ENCODE results near the gene CGB5.

DNA sequence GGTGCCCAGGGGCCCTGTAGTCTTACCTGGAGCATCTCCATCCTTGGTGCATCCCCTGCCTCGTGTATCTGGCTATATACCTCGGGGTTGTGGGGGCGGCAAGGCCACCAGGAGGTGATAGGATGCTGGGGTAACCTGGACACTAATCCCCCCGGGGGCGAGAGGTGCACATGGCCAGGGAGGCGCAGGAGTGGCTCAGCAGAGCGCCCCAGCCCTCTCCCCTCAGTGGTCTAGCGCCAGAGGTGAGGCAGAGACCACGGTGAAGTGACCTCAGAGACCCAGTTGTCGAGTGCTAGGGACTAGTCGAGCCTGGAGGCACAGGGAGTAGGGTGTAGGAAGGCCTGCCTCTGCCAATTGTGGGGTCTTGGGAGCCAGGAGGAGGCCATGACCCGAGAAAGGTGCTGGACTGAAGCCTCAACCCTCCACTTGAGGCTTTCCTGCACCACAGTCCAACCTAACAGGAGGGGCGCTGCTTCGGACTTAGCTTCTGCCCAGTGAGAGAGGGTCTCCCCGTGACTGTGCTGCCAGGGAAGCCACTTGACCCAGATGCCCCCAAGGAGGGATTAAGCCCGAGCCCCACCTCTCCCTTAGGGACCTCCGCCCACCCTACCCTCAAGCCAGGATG is 26.5 kb upstream of the CGB5 start, which contains the start of gene LHB:
- TF ChIP-seq ARNT (IDR thresholded peaks at IDR 0.05): no peak
- TF ChIP-seq FOXK2 (IDR thresholded peaks at IDR 0.05): no peak
- no peak for TF ChIP-seq ELF4 (IDR thresholded peaks at IDR 0.05)
- TF ChIP-seq TARDBP (IDR thresholded peaks at IDR 0.05): no peak
- no peak for TF ChIP-seq SP1 (IDR thresholded peaks at IDR 0.05)
- TF ChIP-seq BHLHE40 (IDR thresholded peaks at IDR 0.05; ENCODE audit: borderline replicate concordance): no peak
- no peak for TF ChIP-seq SUZ12 (IDR thresholded peaks at IDR 0.05)
- no peak for TF ChIP-seq ZNF384 (IDR thresholded peaks at IDR 0.05)
- TF ChIP-seq NFRKB (IDR thresholded peaks at IDR 0.05): no peak
- no peak for TF ChIP-seq HDGF (IDR thresholded peaks at IDR 0.05; ENCODE audit: borderline replicate concordance)
- no peak for TF ChIP-seq CTBP1 (IDR thresholded peaks at IDR 0.05; ENCODE audit: borderline replicate concordance)
- no peak for TF ChIP-seq FOXM1 (IDR thresholded peaks at IDR 0.05; ENCODE audit: borderline replicate concordance)
- no peak for TF ChIP-seq L3MBTL2 (conservative IDR thresholded peaks at IDR 0.05)
- TF ChIP-seq FOXA1 (IDR thresholded peaks at IDR 0.05): no peak

All from HEK293T (cell line).